ENCODE measurements around the gene COCH.

Gene COCH

GRCh38 chr14:30874120-30874998 is at the start of gene COCH:
COCH (plus strand) TSS chr14:30874559; CDS start chr14:30874939, 380 bp downstream.
- DNase-seq (ENCODE audit: low read depth, low spot score): no peak
- H3K4me3 ChIP-seq (ENCODE audit: low read depth, low read length): peak within 1 kb of the TSS; percentile 45
- peak; percentile 27 for TF ChIP-seq CTCF (IDR thresholded peaks at IDR 0.05; ENCODE audit: low read depth, low read length)
- in situ Hi-C loops (cut with HindIII; ENCODE audit: low sequenced_read_pairs): no loop called here

GRCh38 chr14:30826070-30826469 is 48.3 kb upstream of the COCH start:
- no peak for TF ChIP-seq CTCF (IDR thresholded peaks at IDR 0.05; ENCODE audit: low read depth, low read length)
- H3K4me3 ChIP-seq (ENCODE audit: low read depth, low read length): no peak overlapping the region
- no peak for DNase-seq (ENCODE audit: low read depth, low spot score)
- in situ Hi-C loops (cut with HindIII; ENCODE audit: low sequenced_read_pairs): no loop called here

DNA sequence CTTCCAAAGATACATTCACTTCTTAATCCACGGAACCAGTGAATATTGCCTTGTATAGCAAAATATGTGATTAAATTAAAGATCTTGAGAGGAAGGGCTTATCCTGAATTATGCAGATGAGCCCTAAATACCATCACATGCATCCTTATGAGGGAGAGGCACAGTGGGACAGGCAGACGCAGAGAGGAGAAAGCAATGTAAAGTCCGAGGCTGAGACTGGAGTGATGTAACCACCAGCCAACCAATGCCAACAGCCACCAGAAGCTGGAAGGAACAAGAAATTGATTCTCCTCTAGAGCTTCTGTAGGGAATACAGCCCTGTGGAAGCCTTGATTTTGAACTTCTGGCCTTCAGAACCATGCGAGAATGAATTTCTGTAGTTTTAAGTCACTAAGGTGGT is 44.5 kb upstream of the COCH start:
- TF ChIP-seq CTCF (IDR thresholded peaks at IDR 0.05; ENCODE audit: low read depth, low read length): no peak
- H3K4me3 ChIP-seq (ENCODE audit: low read depth, low read length): no peak overlapping the region
- no peak for DNase-seq (ENCODE audit: low read depth, low spot score)
- in situ Hi-C loops (cut with HindIII; ENCODE audit: low sequenced_read_pairs): no loop called here

DNA sequence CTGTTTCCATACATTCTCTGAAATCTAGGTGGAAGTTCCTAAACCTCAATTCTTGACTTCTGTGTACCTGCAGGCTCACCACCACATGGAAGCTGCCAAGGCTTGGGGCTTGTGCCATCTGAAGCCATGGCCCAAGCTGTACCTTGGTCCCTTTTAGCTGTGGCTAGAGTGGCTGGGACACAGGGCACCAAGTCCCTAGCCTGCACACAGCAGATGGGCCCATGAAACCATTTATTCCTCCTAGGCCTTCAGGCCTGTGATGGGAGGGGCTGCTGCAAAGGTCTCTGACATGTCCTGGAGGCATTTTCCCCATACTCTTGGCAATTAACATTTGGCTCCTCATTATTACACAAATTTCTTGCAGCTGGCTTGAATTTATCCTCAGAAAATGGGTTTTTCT is 40.0 kb upstream of the COCH start:
- no peak overlapping the region for H3K4me3 ChIP-seq (ENCODE audit: low read depth, low read length)
- no peak for TF ChIP-seq CTCF (IDR thresholded peaks at IDR 0.05; ENCODE audit: low read depth, low read length)
- in situ Hi-C loops (cut with HindIII; ENCODE audit: low sequenced_read_pairs): no loop called here
- DNase-seq (ENCODE audit: low read depth, low spot score): no peak

DNA sequence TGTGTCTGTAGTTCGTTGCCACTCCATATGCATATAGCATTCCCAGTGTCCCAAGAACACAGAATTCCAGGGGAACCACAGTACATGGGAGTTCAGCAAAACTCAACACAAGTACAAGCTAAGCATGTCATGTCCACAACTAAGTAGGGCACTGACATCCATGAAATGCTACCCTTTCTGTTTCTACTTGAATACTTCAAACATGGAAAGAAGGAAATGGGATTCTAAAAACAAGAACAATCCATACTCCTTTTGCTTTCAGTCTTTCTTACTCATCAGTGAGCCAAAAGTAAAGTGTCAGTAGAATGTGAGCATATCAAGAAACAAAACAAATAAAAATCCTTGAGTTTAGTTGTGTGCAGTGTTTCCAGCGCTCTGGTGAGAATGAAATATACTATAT is 36.0 kb upstream of the COCH start:
- TF ChIP-seq CTCF (IDR thresholded peaks at IDR 0.05; ENCODE audit: low read depth, low read length): no peak
- no peak overlapping the region for H3K4me3 ChIP-seq (ENCODE audit: low read depth, low read length)
- in situ Hi-C loops (cut with HindIII; ENCODE audit: low sequenced_read_pairs): no loop called here
- DNase-seq (ENCODE audit: low read depth, low spot score): no peak

- in situ Hi-C loops (cut with HindIII; ENCODE audit: low sequenced_read_pairs): no loop called here
- TF ChIP-seq CTCF (IDR thresholded peaks at IDR 0.05; ENCODE audit: low read depth, low read length): no peak
- no peak overlapping the region for H3K4me3 ChIP-seq (ENCODE audit: low read depth, low read length)
- no peak for DNase-seq (ENCODE audit: low read depth, low spot score)
Observed at GRCh38 chr14:30840086-30840779, 34.1 kb upstream of the COCH start.

Measured in astrocyte of the spinal cord (primary cell).